Stimulated activated CD4-positive, alpha-beta T cell treated with anti-CD3 and anti-CD28 coated beads, Interleukin-2, amount 100 ng/mL, for 24 hours (primary cell): ENCODE measurements around the gene KRT27.

Source experiments
- DNase-seq, 2 donors: peaks; one replicate each; pipeline ENCODE4 v3.0.0-alpha.2; 2020

Gene KRT27

DNA sequence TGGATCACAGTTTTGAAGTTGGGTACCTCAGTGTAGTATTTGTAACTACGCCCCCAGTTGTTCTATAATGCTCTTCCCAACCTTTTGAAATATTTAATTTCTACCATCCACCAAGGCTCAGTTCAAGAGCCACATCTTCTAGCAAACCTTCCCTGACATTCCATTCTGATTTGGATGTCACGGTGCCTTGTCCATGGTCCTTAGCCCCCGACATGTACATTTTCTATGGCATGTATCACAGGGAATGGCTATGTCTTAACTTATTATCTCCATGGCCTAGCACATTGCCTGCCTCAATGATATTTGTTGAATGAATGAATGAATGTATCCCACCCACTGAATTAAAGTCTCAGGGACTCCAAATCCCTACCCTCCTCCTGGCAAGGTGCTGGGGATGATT lies 23.8 kb upstream of the KRT27 start:
- no peak for DNase-seq

DNA sequence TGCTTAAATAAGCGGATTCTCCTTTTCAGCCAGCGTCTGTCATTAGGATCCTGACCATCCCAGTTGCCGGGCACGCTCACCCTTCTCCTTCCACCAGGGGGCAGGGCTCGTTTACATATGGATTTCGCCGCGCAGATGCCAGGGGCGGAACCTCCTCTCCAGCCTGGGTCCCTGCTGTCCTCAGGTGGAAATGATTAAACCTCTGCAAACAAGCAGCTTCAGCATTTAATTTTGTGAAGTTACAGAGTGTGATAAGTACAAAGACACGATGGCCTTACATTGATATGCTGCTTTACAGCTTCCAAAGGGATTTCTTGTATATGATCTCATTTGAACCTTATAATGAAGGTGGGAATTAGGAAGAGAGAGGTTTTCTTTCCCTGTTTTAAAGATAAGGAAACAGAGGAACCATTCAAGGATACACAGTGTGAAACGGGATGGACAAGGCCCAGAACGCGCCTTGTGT lies 21.3 kb upstream of the KRT27 start:
- DNase-seq, result peak; percentile 83 to 84

- no peak for DNase-seq
Observed at GRCh38 chr17:40801157-40801556, 18.8 kb upstream of the KRT27 start.

- DNase-seq, result no peak
Observed at GRCh38 chr17:40800381-40800780, 18.0 kb upstream of the KRT27 start.

DNA sequence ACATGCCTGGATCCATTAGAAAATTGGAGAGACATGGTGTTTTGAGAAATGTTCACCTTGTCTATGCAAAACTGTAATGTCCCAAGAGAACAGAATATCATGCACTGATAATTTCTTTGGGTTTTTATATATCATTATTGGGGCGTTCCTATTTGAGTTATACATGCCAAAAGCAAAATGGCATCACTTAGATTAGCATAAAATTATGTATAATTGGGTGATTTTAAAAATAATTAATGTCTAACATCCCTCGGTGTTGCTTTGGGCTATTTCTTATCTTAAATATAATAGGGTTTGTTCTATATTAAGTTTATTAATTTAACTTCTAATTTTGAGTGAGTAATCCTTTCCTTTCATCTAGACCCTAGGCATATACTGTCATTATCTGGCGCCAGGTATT lies 17.5 kb upstream of the KRT27 start, which contains the start of gene KRT28:
Gene KRT28 (minus strand): TSS at position 101 of the 400 bp plus-strand sequence. CDS start 66 bp downstream, at position 35.
- no peak for DNase-seq

DNA sequence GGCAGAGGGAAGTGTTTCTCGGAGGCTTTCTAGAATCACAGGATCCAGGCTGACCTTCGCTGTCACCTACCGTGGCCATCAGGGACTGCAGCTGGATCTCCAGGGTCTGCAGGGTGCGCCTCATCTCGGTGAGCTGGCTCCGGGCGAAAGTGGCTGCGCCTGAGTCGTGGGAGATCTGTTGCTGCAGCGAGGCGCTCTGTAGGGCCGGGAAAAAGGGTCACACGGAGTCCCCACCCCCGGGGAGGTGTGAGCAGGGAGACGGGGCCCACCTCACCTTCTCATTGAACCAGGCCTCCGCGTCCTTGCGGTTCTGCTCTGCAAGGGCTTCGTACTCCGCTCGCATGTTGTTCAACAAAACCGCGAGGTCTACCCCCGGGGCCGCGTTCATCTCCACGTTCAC lies 14.5 kb upstream of the KRT27 start:
- DNase-seq, result no peak

GRCh38 chr17:40795019-40795667 lies 12.8 kb upstream of the KRT27 start:
- DNase-seq, result no peak

DNA sequence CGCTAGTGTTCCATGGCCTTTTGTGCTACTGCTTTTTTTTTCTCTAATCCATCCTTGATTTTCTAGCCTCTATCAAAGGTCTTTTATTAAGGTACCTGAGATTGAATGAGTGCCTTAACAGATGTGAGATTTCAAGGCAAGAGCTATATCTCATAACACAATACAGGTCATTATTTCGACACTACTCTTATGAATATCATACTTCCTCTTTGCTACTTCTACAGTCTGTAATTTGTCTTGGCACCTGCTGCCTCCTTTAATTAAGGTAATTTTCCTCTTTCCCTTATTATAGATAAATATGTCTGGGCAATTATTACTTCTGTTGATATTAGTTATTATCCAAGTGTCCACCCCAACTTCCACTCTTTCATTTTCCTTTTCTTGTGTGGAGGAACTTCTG lies 12.1 kb upstream of the KRT27 start:
- no peak for DNase-seq

GRCh38 chr17:40793832-40794231 lies 11.5 kb upstream of the KRT27 start:
- no peak for DNase-seq

DNA sequence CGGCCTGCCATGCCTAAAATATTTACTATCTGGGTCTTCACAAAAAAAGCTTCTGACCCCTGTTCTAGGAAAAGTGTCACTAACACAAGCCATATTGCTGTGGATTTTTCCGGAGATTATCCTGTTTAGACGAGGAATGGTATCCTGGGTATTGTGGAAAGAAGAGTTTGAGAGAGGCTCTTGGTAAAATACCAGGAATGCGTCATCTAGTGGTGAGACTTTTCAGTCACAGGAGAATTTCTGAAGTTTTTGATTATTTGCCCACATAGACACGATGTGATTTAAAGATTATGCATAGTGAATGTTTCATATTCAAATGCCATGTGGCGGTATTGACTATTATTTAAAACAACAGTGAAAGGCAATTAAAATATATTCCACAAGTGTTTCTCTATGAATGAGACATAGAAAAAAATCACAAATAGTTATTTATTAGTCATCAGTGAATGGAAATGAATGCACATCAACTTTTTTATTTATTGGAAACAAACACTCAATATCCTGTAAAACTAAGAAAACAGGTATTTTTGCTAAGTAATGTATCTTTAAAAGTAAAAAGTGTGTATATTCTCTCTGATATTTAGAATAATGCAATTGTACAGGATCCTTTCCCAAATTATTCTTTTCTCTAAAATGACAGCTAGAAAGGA lies 9.6 kb upstream of the KRT27 start:
- DNase-seq, result no peak

DNA sequence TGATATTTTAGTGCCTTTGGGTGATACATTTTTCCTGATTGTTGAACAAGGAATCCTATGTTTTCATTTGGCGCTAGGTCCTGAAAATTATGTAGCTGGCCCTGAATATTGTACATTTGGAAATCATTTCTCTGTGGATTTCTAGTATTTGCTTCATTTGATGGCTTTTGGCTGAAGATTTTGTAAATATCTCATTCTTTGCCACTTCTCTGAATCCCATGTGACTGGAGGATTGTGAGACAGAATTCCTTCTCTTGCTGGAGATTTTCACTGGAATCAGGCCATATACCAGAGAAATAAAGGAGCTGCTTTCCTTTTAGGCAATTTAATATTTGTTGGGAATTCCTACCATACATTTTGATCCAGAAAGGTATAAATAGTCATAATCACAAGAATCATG lies 8.8 kb upstream of the KRT27 start:
- no peak for DNase-seq

- peak; percentile 26 to 39 for DNase-seq
Observed at GRCh38 chr17:40779181-40779909, 3.0 kb downstream of the KRT27 start.

- DNase-seq, result no peak
Observed at GRCh38 chr17:40778461-40778860, 3.9 kb downstream of the KRT27 start.

- no peak for DNase-seq
Observed at GRCh38 chr17:40777971-40778370, 4.4 kb downstream of the KRT27 start.

- no peak for DNase-seq
Observed at GRCh38 chr17:40777459-40777858, 4.9 kb downstream of the KRT27 start.

DNA sequence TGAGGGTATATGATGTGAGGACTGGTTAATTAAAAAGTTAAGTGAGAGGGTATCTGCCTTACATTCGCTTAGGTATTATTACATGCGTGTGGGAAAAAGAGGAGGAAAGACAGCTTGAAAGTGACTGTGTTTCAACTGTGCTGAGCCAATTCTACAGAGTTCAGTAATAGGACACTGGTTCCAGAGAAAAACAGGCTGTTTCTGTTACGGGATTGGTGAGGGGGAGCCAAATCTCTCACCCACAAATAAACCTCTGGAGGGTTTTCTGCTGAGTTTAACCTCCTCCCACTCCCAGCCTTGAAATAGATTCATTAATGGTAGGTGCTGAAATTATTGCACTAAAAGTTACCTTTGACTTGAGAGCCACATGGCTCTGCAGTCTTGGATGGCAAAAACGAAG lies 6.4 kb downstream of the KRT27 start:
- DNase-seq, result no peak

GRCh38 chr17:40772101-40772500 lies 10.2 kb downstream of the KRT27 start, which contains the start of gene KRT26:
KRT26 (minus strand) TSS chr17:40772201; CDS start chr17:40772113, 88 bp downstream.
- DNase-seq, result no peak

GRCh38 chr17:40765657-40766056 lies 16.7 kb downstream of the KRT27 start:
- DNase-seq, result no peak

DNA sequence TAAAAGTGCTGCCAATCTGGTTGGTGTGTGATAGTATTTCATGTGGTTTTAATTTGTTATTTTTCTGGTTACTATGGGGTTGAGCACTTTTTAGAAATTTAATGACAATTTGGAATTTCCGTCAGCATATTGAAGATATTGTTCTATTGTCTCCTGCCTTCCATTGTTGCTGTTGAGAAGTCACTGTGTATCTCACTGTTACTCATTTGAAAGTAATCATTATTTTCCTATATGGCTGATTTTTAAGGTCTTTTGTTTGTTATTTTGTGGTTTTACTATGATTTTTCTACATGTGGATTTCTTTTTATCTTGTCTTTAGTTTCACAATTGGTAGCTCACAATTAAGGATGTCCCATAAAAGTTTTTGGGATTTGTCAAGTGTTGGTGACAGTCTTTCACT lies 18.6 kb downstream of the KRT27 start:
- no peak for DNase-seq

DNA sequence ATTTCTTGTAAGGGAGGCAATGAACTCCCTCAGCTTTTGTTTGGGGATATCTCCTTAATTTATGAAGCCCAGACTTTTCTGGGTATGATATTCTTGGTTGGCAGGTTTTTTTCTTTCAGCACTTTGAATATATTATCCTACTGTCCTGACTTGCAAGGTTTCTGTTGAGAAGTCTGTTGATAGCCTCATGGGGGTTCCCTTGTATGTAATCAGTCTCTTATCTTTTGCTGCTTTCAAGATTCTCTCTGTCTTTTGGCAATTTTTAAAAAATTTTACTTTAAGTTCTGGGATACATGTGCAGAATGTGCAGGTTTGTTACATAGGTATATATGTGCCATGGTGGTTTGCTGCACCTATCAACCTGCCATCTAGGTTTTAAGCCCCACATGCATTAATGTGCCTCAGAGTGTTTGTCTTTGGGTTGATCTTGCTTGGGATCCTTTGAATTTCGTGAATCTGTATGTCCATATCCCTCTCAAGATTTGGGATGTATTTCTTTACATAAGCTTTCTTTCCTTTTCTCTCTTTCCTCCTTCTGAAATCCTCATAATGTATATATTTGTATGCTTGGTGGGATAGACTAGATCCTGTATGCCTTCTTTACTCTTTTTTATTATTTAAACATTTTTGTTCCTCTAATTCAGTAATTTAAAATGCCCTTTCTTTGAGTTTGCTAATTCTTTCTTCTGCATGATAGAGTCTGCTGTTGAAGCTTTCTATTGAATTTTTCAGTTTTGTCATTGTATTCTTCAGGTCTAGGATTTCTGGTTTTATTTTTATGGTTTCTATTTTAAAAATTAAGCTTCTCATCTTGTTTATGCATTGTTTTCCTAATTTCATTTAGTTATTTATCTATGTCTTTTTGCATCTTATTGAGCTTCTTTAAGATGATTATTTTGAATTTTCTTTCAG lies 22.0 kb downstream of the KRT27 start:
- no peak for DNase-seq

GRCh38 chr17:40755231-40755630 lies 27.1 kb downstream of the KRT27 start, which contains the start of gene KRT25:
KRT25 (minus strand) TSS chr17:40755331; CDS start chr17:40755271, 60 bp downstream.
- DNase-seq, result no peak

DNA sequence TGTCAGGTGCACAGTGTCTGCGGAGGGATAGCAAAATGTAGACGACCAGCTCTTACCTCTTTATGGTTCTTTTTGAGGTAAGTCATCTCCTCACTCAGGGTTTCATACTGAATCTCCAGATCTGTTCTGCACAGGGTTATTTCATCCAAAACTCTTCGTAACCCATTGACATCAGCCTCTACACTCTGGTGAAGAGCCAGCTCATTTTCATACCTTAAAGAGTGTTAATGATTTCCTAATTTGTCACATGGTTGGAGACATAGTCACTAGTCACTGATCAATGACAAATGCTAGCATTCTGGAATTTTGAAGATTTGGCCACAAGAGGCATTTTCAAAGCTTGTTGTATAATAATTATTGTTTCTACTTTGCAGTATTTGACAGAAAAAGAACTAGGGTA lies 28.5 kb downstream of the KRT27 start:
- no peak for DNase-seq

GRCh38 chr17:40751065-40751464 lies 31.3 kb downstream of the KRT27 start:
- DNase-seq, result no peak
